HEK293 (cell line): ENCODE results near the gene COBL.

Source experiments
- CTCF ChIA-PET: fragments of 350-600 bp; formaldehyde crosslinking; extraction: SDS; loops from one replicate; lab custom pipeline; 2021; ENCODE audit warnings: antibody characterized with exemption; lab: Yijun Ruan, JAX
- POLR2A ChIA-PET: fragments of 300-600 bp; formaldehyde crosslinking; extraction: SDS; loops from one replicate; lab custom pipeline; 2020; ENCODE audit warnings: antibody characterized with exemption, inconsistent platforms; lab: Yijun Ruan, JAX
- H3K27ac ChIP-seq: fragments of 200-500 bp; sonication (Bioruptor generic); 2 replicates; pipeline ENCODE4 v1.5.1; 2014; ENCODE audit warnings: low read depth, low read length, control low read depth, inconsistent platforms; ENCODE audit errors: extremely low read depth
- H3K36me3 ChIP-seq, 2 experiments: fragments of 200-500 bp in 1 of 2; sonication (Bioruptor generic) in 1 of 2; 1 replicate in 1 of 2; 2 replicates in 1 of 2; pipeline ENCODE4 v1.5.1; 2014 to 2017; ENCODE audit warnings: inconsistent platforms in 2 of 2, low read length in 2 of 2; ENCODE audit not compliant: control insufficient read depth in 2 of 2, insufficient read depth in 1 of 2
- H3K4me1 ChIP-seq: fragments of 200-500 bp; sonication (Bioruptor generic); 2 replicates; pipeline ENCODE4 v1.5.1; 2014; ENCODE audit warnings: mild to moderate bottlenecking, low read length, inconsistent platforms; ENCODE audit not compliant: control insufficient read depth, insufficient read depth
- H3K4me3 ChIP-seq: 2 replicates; pipeline ENCODE4 v1.5.1; 2011; ENCODE audit warnings: low read depth, mild to moderate bottlenecking, control low read depth, low read length, moderate library complexity
- H3K9me3 ChIP-seq: fragments of 200-500 bp; sonication (Bioruptor generic); 2 replicates; pipeline ENCODE4 v1.5.1; 2014; ENCODE audit warnings: low read depth, low read length, inconsistent platforms; ENCODE audit not compliant: control insufficient read depth, insufficient read depth
- CTCF ChIP-seq: fragments of 450-650 bp; formaldehyde crosslinking; IDR thresholded peaks from 2 replicates; pipeline ENCODE4 v1.5.1; 2016; ENCODE audit warnings: missing biosample characterization, missing genetic modification characterization
- ELK4 ChIP-seq: IDR thresholded peaks from 2 replicates; pipeline ENCODE4 v1.6.1; 2011; ENCODE audit warnings: mild to moderate bottlenecking, low read depth, low read length, borderline replicate concordance
- GLI2 ChIP-seq: fragments of 450-650 bp; formaldehyde crosslinking; IDR thresholded peaks from 2 replicates; pipeline ENCODE4; 2017; ENCODE audit warnings: missing biosample characterization, missing genetic modification characterization, low read depth, borderline replicate concordance
- PRDM1 ChIP-seq: fragments of 450-650 bp; formaldehyde crosslinking; IDR thresholded peaks from 2 replicates; pipeline ENCODE4; 2016; ENCODE audit warnings: missing biosample characterization, missing genetic modification characterization
- RBAK ChIP-seq: fragments of 450-650 bp; formaldehyde crosslinking; IDR thresholded peaks from 2 replicates; pipeline ENCODE4 v1.5.1; 2016; ENCODE audit warnings: missing biosample characterization, missing genetic modification characterization
- SCRT2 ChIP-seq: fragments of 450-650 bp; formaldehyde crosslinking; IDR thresholded peaks from 2 replicates; pipeline ENCODE4 v1.5.1; 2016; ENCODE audit warnings: missing biosample characterization, missing genetic modification characterization
- ZIC2 ChIP-seq: fragments of 450-650 bp; formaldehyde crosslinking; IDR thresholded peaks from 2 replicates; pipeline ENCODE4 v1.5.1; 2016; ENCODE audit warnings: missing biosample characterization, missing genetic modification characterization
- ZNF10 ChIP-seq: fragments of 450-650 bp; formaldehyde crosslinking; IDR thresholded peaks from 2 replicates; pipeline ENCODE4 v1.5.1; 2017; ENCODE audit warnings: missing biosample characterization, missing genetic modification characterization
- ZNF16 ChIP-seq: fragments of 450-650 bp; formaldehyde crosslinking; IDR thresholded peaks from 2 replicates; pipeline ENCODE4 v1.5.1; 2016; ENCODE audit warnings: low read depth, missing biosample characterization, missing genetic modification characterization
- ZNF266 ChIP-seq: fragments of 450-650 bp; formaldehyde crosslinking; IDR thresholded peaks from 2 replicates; pipeline ENCODE4 v1.5.1; 2016; ENCODE audit warnings: missing biosample characterization, missing genetic modification characterization, low read depth
- ZNF274 ChIP-seq, 2 experiments: fragments of 200-500 bp in 1 of 2; fragments of 450-650 bp in 1 of 2; sonication (Bioruptor generic) in 1 of 2; formaldehyde crosslinking in 1 of 2; IDR thresholded peaks; 2 replicates each; pipeline versions ENCODE4 v1.5.1 to v1.6.1; 2014 to 2016; ENCODE audit warnings: borderline replicate concordance in 1 of 2, inconsistent platforms in 1 of 2, low read length in 1 of 2, missing biosample characterization in 1 of 2, missing genetic modification characterization in 1 of 2
- ZNF341 ChIP-seq: fragments of 450-650 bp; formaldehyde crosslinking; IDR thresholded peaks from 2 replicates; pipeline ENCODE4; 2016; ENCODE audit warnings: low read depth, missing biosample characterization, missing genetic modification characterization
- ZNF37A ChIP-seq: fragments of 450-650 bp; IDR thresholded peaks from 2 replicates; pipeline ENCODE4 v1.5.1; 2018; ENCODE audit warnings: missing biosample characterization, missing genetic modification characterization
- ZNF433 ChIP-seq: fragments of 450-650 bp; formaldehyde crosslinking; IDR thresholded peaks from 2 replicates; pipeline ENCODE4 v1.5.1; 2016; ENCODE audit warnings: missing biosample characterization, missing genetic modification characterization, low read depth
- ZNF561 ChIP-seq: fragments of 450-650 bp; IDR thresholded peaks from 2 replicates; pipeline ENCODE4 v1.5.1; 2018; ENCODE audit warnings: missing biosample characterization, missing genetic modification characterization, borderline replicate concordance
- ZNF623 ChIP-seq: fragments of 450-650 bp; formaldehyde crosslinking; IDR thresholded peaks from 2 replicates; pipeline ENCODE4 v1.5.1; 2016; ENCODE audit warnings: missing biosample characterization, missing genetic modification characterization
- ZNF624 ChIP-seq: fragments of 450-650 bp; formaldehyde crosslinking; IDR thresholded peaks from 2 replicates; pipeline ENCODE4 v1.5.1; 2017; ENCODE audit warnings: missing biosample characterization, missing genetic modification characterization
- ZNF76 ChIP-seq: fragments of 450-650 bp; formaldehyde crosslinking; IDR thresholded peaks from 2 replicates; pipeline ENCODE4; 2016; ENCODE audit warnings: low read depth, missing biosample characterization, missing genetic modification characterization, borderline replicate concordance
- ZNF843 ChIP-seq: fragments of 450-650 bp; formaldehyde crosslinking; IDR thresholded peaks from 2 replicates; pipeline ENCODE4 v1.5.1; 2016; ENCODE audit warnings: missing biosample characterization, missing genetic modification characterization

COBL gene

GRCh38 chr7:51314726-51315125, 1.9 kb downstream of the COBL start:
- H3K4me3 ChIP-seq: no peak overlapping the region

GRCh38 chr7:51313738-51314425, 2.7 kb downstream of the COBL start:
- ChIA-PET POLR2A (interaction anchor here (1.2 kb wide), 1 partner anchor 11 kb away, joined by 3 read pairs; no protein-coding TSS in a partner anchor), CTCF (interaction anchor here (1.3 to 2.1 kb wide), 3 partner anchors 37 to 151 kb away, joined by 3 to 8 read pairs (median 5); no protein-coding TSS in a partner anchor)
- TF ChIP-seq ZNF341 (tag by site-specific recombination): peak; percentile 70
- no peak for TF ChIP-seq ZNF37A
- peak; percentile 32; the same call in 1 of the 2 replicates for TF ChIP-seq PRDM1 (tag by site-specific recombination)
- no peak for TF ChIP-seq ZNF76 (tag by site-specific recombination)
- no peak overlapping the region for H3K4me3 ChIP-seq
- H3K9me3 ChIP-seq: no peaks in the 10 kb centered on the region
- H3K4me1 ChIP-seq: peaks cover 21% of the 10 kb centered on the region
- no peak overlapping the region for H3K27ac ChIP-seq
- H3K36me3 ChIP-seq: no peaks in the 10 kb centered on the region

More at GRCh38 chr7:51314726-51315125, 1.9 kb downstream of the COBL start:
- TF ChIP-seq SCRT2 (no peak), ZNF623 (tag by site-specific recombination) (no peak), ZNF624 (tag by site-specific recombination) (no peak), ZNF843 (tag by site-specific recombination) (no peak), RBAK (no peak), ZNF266 (tag by site-specific recombination) (no peak)
- TF ChIP-seq, all 188 proteins: peak for 0
- Histone ChIP-seq H3K36me3 (no peaks in the 10 kb centered on the region), H3K4me1 (peaks cover 21% of the 10 kb centered on the region), H3K27ac (no peak overlapping the region), H3K9me3 (no peaks in the 10 kb centered on the region)
- ChIA-PET POLR2A (interaction anchor here (1.2 kb wide), 1 partner anchor 12 kb away, joined by 3 read pairs; no protein-coding TSS in a partner anchor), CTCF (interaction anchor here (0.6 to 1.0 kb wide), 4 partner anchors 55 to 90 kb away, joined by 3 to 4 read pairs (median 3); no protein-coding TSS in a partner anchor)

- TF ChIP-seq ZNF16 (tag by site-specific recombination) (no peak), ZNF561 (tag by site-specific recombination) (no peak), ELK4 (no peak), GLI2 (no peak)
- Histone ChIP-seq H3K4me3 (no peak overlapping the region), H3K9me3 (no peaks in the 10 kb centered on the region), H3K27ac (no peak overlapping the region), H3K36me3 (no peaks in the 10 kb centered on the region), H3K4me1 (peaks cover 24% of the 10 kb centered on the region)
- POLR2A ChIA-PET: interaction anchor here (0.5 to 1.2 kb wide), 2 partner anchors 10 to 29 kb away, joined by 3 read pairs; no protein-coding TSS in a partner anchor
- CTCF ChIA-PET: interaction anchor here (0.7 to 2.1 kb wide), 5 partner anchors 10 to 151 kb away, joined by 3 to 8 read pairs (median 4); no protein-coding TSS in a partner anchor
These were observed 3.5 kb downstream of the COBL start for GRCh38 chr7:51312951-51313737.

- no peak overlapping the region for H3K4me3 ChIP-seq
- ChIA-PET POLR2A (no interaction called here), CTCF (interaction anchor here (0.6 to 1.2 kb wide), 3 partner anchors 56 to 149 kb away, joined by 3 to 4 read pairs (median 3); no protein-coding TSS in a partner anchor)
- H3K36me3 ChIP-seq: no peaks in the 10 kb centered on the region
- peaks cover 24% of the 10 kb centered on the region for H3K4me1 ChIP-seq
- TF ChIP-seq ZNF274 (IDR thresholded peaks at IDR 0.05; ENCODE audit: low read length): no peak
- TF ChIP-seq ZNF274 (tag by site-specific recombination; IDR thresholded peaks at IDR 0.05; ENCODE audit: borderline replicate concordance): no peak
- peak; percentile 43; the same call in 1 of the 2 replicates for TF ChIP-seq ZNF10
- no peak for TF ChIP-seq ZNF433 (tag by site-specific recombination)
- no peak for TF ChIP-seq CTCF (tag by site-specific recombination)
- TF ChIP-seq ZIC2: peak; percentile 70
- no peak for TF ChIP-seq ZNF624 (tag by site-specific recombination)
- H3K9me3 ChIP-seq: no peaks in the 10 kb centered on the region
- no peak overlapping the region for H3K27ac ChIP-seq
These were observed 5.4 kb downstream of the COBL start for GRCh38 chr7:51311166-51311565.
